Right atrium auricular region (tissue), 2 donors: ENCODE measurements around the gene DOCK3. TPM values are rescaled to one million over a fixed set of nuclear protein-coding genes. Genes with fewer than 3 reads are reported as not detected.

Experiments
- DNase-seq: peaks from one replicate; pipeline ENCODE4 v3.0.0-alpha.2; 2019; ENCODE audit warnings: low spot score
- H3K27ac ChIP-seq, 2 donors: fragments of 200-600 bp; sonication (generic); 1 replicate in 1 of 2; 2 replicates in 1 of 2; pipeline ENCODE4 v1.5.1; 2016 to 2019
- H3K27me3 ChIP-seq, 2 donors: fragments of 200-600 bp; sonication (generic); one replicate each; pipeline versions ENCODE4 v1.5.1 to v1.6.0; 2017 to 2019
- H3K36me3 ChIP-seq: fragments of 200-600 bp; sonication (generic); one replicate; pipeline ENCODE4 v1.5.1; 2016
- H3K4me1 ChIP-seq, 2 donors: fragments of 200-600 bp; sonication (generic); one replicate each; pipeline versions ENCODE4 v1.5.1 to v1.6.0; 2017 to 2019
- H3K4me3 ChIP-seq, 2 donors: fragments of 200-600 bp; sonication (generic); 1 replicate in 1 of 2; 2 replicates in 1 of 2; pipeline ENCODE4 v1.5.1; 2017 to 2019; ENCODE audit warnings: mild to moderate bottlenecking in 1 of 2, moderate library complexity in 1 of 2
- H3K9me3 ChIP-seq, 2 donors: fragments of 200-600 bp; sonication (generic); one replicate each; pipeline ENCODE4 v1.5.1; 2019
- microRNA-seq, 2 donors: library from miRNA; unstranded; fragments of <30 nt; microRNA quantifications; one replicate each; pipeline ENCODE4, GENCODE V29; 2016 to 2017; ENCODE audit warnings: borderline number of aligned reads in 2 of 2, borderline replicate concordance in 1 of 2
- total RNA-seq, 2 donors: library from RNA; depleted of rRNA; stranded (reverse); fragments of >200 nt; gene quantifications; one replicate each; pipeline ENCODE4 v1.1.0, GENCODE V29; 2016
- TF ChIP-seq, protein P1 (sequence below), 2 donors: fragments of 200-600 bp; sonication (generic); IDR thresholded peaks; one replicate each; pipeline ENCODE4 v1.5.1; 2019; ENCODE audit warnings: antibody characterized with exemption in 2 of 2

DOCK3 gene
- total RNA-seq, 2 donors from 2014 or later = 2.7 to 4.6 TPM

DNA sequence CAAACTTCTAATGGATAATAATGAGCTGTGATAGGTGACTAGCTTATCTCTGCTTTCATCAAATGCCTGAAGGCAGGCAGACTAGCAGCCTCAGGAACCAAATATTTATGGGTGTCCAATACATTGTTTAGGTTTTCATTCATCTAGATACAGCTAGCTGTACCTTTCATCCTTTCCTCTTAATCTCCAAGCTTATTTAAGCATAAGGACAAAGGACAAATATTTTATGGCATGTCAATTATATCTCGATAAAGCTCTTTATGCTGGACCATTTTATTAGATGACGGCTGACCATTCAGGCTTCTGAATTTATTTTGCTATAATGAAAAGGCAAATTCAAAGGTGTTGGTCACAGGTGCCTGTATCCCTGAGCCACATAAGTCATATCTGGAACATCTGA, 733.3 kb downstream of the DOCK3 start:
- TF ChIP-seq, protein P1, sequence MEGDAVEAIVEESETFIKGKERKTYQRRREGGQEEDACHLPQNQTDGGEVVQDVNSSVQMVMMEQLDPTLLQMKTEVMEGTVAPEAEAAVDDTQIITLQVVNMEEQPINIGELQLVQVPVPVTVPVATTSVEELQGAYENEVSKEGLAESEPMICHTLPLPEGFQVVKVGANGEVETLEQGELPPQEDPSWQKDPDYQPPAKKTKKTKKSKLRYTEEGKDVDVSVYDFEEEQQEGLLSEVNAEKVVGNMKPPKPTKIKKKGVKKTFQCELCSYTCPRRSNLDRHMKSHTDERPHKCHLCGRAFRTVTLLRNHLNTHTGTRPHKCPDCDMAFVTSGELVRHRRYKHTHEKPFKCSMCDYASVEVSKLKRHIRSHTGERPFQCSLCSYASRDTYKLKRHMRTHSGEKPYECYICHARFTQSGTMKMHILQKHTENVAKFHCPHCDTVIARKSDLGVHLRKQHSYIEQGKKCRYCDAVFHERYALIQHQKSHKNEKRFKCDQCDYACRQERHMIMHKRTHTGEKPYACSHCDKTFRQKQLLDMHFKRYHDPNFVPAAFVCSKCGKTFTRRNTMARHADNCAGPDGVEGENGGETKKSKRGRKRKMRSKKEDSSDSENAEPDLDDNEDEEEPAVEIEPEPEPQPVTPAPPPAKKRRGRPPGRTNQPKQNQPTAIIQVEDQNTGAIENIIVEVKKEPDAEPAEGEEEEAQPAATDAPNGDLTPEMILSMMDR (IDR thresholded peaks at IDR 0.05) = no peak
- peaks cover 27% of the 10 kb centered on the region for H3K36me3 ChIP-seq

GRCh38 chr3:51408813-51409212, 734.1 kb downstream of the DOCK3 start:
- H3K36me3 ChIP-seq = peaks cover 30% of the 10 kb centered on the region

More for the DNA sequence above, 733.3 kb downstream of the DOCK3 start:
- no peak overlapping the region for H3K4me3 ChIP-seq
- no peak overlapping the region for H3K27ac ChIP-seq
- H3K4me1 ChIP-seq = no peaks in the 10 kb centered on the region
- no peaks in the 10 kb centered on the region for H3K9me3 ChIP-seq
- DNase-seq = no peak
- H3K27me3 ChIP-seq = no peaks in the 10 kb centered on the region

GRCh38 chr3:51422211-51422610, 747.5 kb downstream of the DOCK3 start:
- peaks cover 46% of the 10 kb centered on the region for H3K36me3 ChIP-seq
- no peaks in the 10 kb centered on the region for H3K9me3 ChIP-seq
- H3K4me3 ChIP-seq = no peak overlapping the region
- DNase-seq = no peak
- H3K4me1 ChIP-seq = no peaks in the 10 kb centered on the region
- no peak overlapping the region for H3K27ac ChIP-seq
- TF ChIP-seq, protein P1 (IDR thresholded peaks at IDR 0.05) = no peak
- no peaks in the 10 kb centered on the region for H3K27me3 ChIP-seq

More at GRCh38 chr3:51408813-51409212, 734.1 kb downstream of the DOCK3 start:
- H3K4me1 ChIP-seq = no peaks in the 10 kb centered on the region
- no peak overlapping the region for H3K4me3 ChIP-seq
- no peaks in the 10 kb centered on the region for H3K27me3 ChIP-seq
- no peak overlapping the region for H3K27ac ChIP-seq
- no peaks in the 10 kb centered on the region for H3K9me3 ChIP-seq
- TF ChIP-seq, protein P1 (IDR thresholded peaks at IDR 0.05) = no peak
- DNase-seq = no peak

DNA sequence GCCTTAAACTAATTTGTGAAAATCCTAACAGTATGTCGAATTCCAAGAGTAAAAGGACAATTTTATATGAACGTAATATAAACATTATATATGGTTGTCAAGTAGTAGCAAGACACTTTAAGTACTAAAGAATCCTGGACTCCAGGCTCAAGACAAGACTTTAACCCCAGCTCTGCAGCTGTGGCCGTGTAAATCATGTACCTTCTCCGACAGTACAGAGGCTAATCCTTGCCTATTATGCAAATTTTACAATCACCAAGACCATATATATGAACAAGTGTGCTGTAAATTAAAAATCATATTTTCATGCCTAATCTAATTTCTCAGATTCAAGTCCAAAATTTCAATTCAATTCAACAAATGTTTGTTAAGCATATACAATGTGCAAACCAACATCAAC, 752.2 kb downstream of the DOCK3 start:
- Histone ChIP-seq H3K9me3 (no peaks in the 10 kb centered on the region), H3K36me3 (peaks cover 52% of the 10 kb centered on the region), H3K4me3 (no peak overlapping the region), H3K27ac (no peak overlapping the region), H3K4me1 (no peaks in the 10 kb centered on the region), H3K27me3 (no peaks in the 10 kb centered on the region)
- no peak for DNase-seq
- TF ChIP-seq, protein P1 (IDR thresholded peaks at IDR 0.05) = no peak

DNA sequence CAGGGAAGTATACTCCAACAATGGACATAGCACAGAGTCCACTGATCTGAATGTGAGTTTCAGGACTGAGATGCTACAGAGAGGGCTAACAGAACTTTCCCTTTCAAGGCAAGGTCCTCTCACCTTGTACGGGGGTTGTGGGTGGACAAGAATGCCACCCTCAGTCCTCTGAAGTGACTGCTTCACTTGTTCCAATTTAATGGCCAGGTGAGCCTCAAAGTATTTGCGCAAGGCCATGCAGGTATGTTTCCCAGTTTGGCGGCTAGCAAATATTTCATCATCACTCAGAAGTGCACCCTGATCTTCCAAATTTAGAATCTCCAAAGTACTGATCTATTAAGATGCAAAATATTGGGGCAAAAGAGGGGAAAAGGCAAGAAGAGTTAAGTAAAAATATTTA, 754.4 kb downstream of the DOCK3 start:
- Histone ChIP-seq H3K27me3 (no peaks in the 10 kb centered on the region), H3K36me3 (peaks cover 64% of the 10 kb centered on the region), H3K9me3 (no peaks in the 10 kb centered on the region), H3K27ac (no peak overlapping the region), H3K4me3 (no peak overlapping the region), H3K4me1 (no peaks in the 10 kb centered on the region)
- no peak for DNase-seq
- TF ChIP-seq, protein P1 (IDR thresholded peaks at IDR 0.05) = no peak

Small RNA genes lying within 50 kb of the gene (microRNA-seq; reads per million reads assigned to microRNA genes)
- gene MIR4787 = 5.7 to 7.8 reads per million in 2 donors

Other genes starting within 250 kb of the DOCK3 start
- gene CACNA2D2, start 171.3 kb upstream of the DOCK3 start, total RNA-seq = 1 to 10 TPM; 3.7 to 6.2 TPM
- 10 to 100 TPM; 25.6 to 34.8 TPM for gene C3orf18, start 107.2 kb upstream of the DOCK3 start, total RNA-seq
- 1 to 10 TPM; 7.2 to 9.6 TPM for gene HEMK1, start 105.4 kb upstream of the DOCK3 start, total RNA-seq
- 1 to 10 TPM; 4.7 to 9.9 TPM for gene CISH, start 63.2 kb upstream of the DOCK3 start, total RNA-seq
- gene MAPKAPK3, start 57.8 kb upstream of the DOCK3 start, total RNA-seq = 100 to 1,000 TPM; 148 to 187 TPM